CD4-positive, alpha-beta T cell (primary cell): ENCODE data around the gene PATJ. TPM values are rescaled to one million over a fixed set of nuclear protein-coding genes. Genes with fewer than 3 reads are reported as not detected.

Experiments used
- ATAC-seq: fragments of 200-7000 bp; cut with Tn5 transposase; one replicate; pipeline ENCODE4 v1.10.0; 2022; ENCODE audit warnings: mild to moderate bottlenecking; ENCODE audit not compliant: poor library complexity
- CTCF ChIA-PET: fragments of 350-600 bp; sonication (Branson Sonifier 250); formaldehyde crosslinking; loops from one replicate; lab custom pipeline; 2021; ENCODE audit warnings: antibody characterized with exemption, inconsistent platforms; lab: Charles Lee
- POLR2A ChIA-PET: fragments of 350-600 bp; sonication (Branson Sonifier 250); formaldehyde crosslinking; loops from one replicate; lab custom pipeline; 2021; ENCODE audit warnings: antibody characterized with exemption, inconsistent platforms; lab: Charles Lee
- DNase-seq, 14 experiments: peaks; one replicate each; pipeline ENCODE4 v3.0.0-alpha.2; 2013 to 2020; ENCODE audit warnings: mixed read lengths in 2 of 14
- H3K27ac ChIP-seq, 2 donors: one replicate each; pipeline versions ENCODE4 v1.5.1 to v1.7.0; 2013; ENCODE audit warnings: low read length in 2 of 2, low read depth in 1 of 2, mild to moderate bottlenecking in 1 of 2
- H3K27me3 ChIP-seq, 2 experiments: 1 replicate in 1 of 2; 2 replicates in 1 of 2; pipeline versions ENCODE4 v1.6.1 to v1.7.0; 2013; ENCODE audit warnings: low read length in 2 of 2, control low read depth in 1 of 2, mild to moderate bottlenecking in 1 of 2, moderate library complexity in 1 of 2; ENCODE audit not compliant: insufficient read depth in 2 of 2, control insufficient read depth in 1 of 2
- H3K36me3 ChIP-seq: one replicate; pipeline ENCODE4 v1.6.1; 2013; ENCODE audit warnings: low read length, control low read depth; ENCODE audit not compliant: insufficient read depth
- H3K4me1 ChIP-seq: one replicate; pipeline ENCODE4 v1.6.1; 2013; ENCODE audit warnings: low read length, control low read depth; ENCODE audit not compliant: insufficient read depth
- H3K4me3 ChIP-seq: one replicate; pipeline ENCODE4 v1.5.1; 2013; ENCODE audit warnings: mild to moderate bottlenecking, low read length, moderate library complexity
- H3K9me3 ChIP-seq, 2 experiments: 1 replicate in 1 of 2; 2 replicates in 1 of 2; pipeline versions ENCODE4 v1.6.1 to v1.7.0; 2013; ENCODE audit warnings: low read length in 2 of 2, mild to moderate bottlenecking in 2 of 2, control low read depth in 1 of 2, moderate library complexity in 1 of 2; ENCODE audit not compliant: control insufficient read depth in 1 of 2, insufficient read depth in 1 of 2
- H3K27ac Mint-ChIP-seq: one replicate; pipeline ENCODE4 v1.8.0; 2020; ENCODE audit warnings: mixed read lengths
- H3K27me3 Mint-ChIP-seq: one replicate; pipeline ENCODE4 v1.8.0; 2021; ENCODE audit warnings: mixed read lengths
- H3K36me3 Mint-ChIP-seq: one replicate; pipeline ENCODE4 v1.8.0; 2021; ENCODE audit warnings: low read depth, mixed read lengths
- H3K4me1 Mint-ChIP-seq: one replicate; pipeline ENCODE4 v1.8.0; 2021; ENCODE audit warnings: low read depth, mixed read lengths
- H3K4me3 Mint-ChIP-seq: one replicate; pipeline ENCODE4 v1.8.0; 2020; ENCODE audit warnings: mild to moderate bottlenecking, mixed read lengths
- H3K9me3 Mint-ChIP-seq: one replicate; pipeline ENCODE4 v1.8.0; 2020; ENCODE audit warnings: mixed read lengths
- intact Hi-C, 2 experiments: fragments of 100-400 bp; cut with DNase I in 1 of 2; cut with micrococcal nuclease in 1 of 2; formaldehyde crosslinking; loops; one replicate each; pipeline versions ENCODE4 v1.15.1 to v1.9.0; 2023 to 2025; cut with DNase I, micrococcal nuclease
- total RNA-seq, 174 experiments: library from RNA in 2 of 174; stranded (reverse) in 2 of 174; gene quantifications; one replicate each; pipeline ENCODE4 v1.2.3 and lab custom pipeline; 2021 to 2026
- TF ChIP-seq, protein P1 (sequence below): fragments of 200-600 bp; IDR thresholded peaks from one replicate; pipeline ENCODE4 v1.8.0; 2022; ENCODE audit warnings: antibody characterized with exemption, mild to moderate bottlenecking

The PATJ gene
- total RNA-seq, 2 experiments from 2014 or later = 50.4 to 54.1 TPM

DNA sequence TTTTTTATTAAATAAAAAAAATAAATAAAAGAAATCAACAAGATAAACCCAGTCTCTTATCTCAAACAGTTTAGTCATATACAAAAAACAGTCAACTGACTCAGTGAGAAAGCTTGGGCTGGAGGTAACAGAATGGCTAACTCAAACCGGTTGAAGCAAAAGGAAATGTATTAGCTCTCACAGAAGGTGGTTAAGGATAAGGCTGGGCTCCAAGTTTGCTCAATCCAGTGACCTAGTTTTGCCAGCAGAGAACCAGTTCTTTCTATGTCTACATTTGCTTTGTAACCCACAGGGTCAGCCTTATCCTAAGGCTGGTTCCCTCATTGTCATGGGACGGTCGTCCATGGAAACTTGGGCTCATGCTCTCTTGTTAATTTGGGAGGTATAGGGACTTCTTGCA lies 307.9 kb downstream of the PATJ start:
- ChIA-PET POLR2A (no interaction called here), CTCF (no interaction called here)
- H3K36me3 Mint-ChIP-seq = peaks cover 64% of the 10 kb centered on the region
- TF ChIP-seq, protein P1, sequence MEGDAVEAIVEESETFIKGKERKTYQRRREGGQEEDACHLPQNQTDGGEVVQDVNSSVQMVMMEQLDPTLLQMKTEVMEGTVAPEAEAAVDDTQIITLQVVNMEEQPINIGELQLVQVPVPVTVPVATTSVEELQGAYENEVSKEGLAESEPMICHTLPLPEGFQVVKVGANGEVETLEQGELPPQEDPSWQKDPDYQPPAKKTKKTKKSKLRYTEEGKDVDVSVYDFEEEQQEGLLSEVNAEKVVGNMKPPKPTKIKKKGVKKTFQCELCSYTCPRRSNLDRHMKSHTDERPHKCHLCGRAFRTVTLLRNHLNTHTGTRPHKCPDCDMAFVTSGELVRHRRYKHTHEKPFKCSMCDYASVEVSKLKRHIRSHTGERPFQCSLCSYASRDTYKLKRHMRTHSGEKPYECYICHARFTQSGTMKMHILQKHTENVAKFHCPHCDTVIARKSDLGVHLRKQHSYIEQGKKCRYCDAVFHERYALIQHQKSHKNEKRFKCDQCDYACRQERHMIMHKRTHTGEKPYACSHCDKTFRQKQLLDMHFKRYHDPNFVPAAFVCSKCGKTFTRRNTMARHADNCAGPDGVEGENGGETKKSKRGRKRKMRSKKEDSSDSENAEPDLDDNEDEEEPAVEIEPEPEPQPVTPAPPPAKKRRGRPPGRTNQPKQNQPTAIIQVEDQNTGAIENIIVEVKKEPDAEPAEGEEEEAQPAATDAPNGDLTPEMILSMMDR = no peak
- no peaks in the 10 kb centered on the region for H3K27me3 Mint-ChIP-seq
- no peak overlapping the region for H3K4me3 ChIP-seq
- ATAC-seq (no peak), DNase-seq (no peak)
- H3K36me3 ChIP-seq = peaks cover 23% of the 10 kb centered on the region
- H3K27me3 ChIP-seq = no peaks in the 10 kb centered on the region
- H3K27ac Mint-ChIP-seq = no peak overlapping the region
- no peak overlapping the region for H3K27ac ChIP-seq
- H3K9me3 ChIP-seq = no peaks in the 10 kb centered on the region
- intact Hi-C loops = no loop called here
- no peaks in the 10 kb centered on the region for H3K9me3 Mint-ChIP-seq
- no peak overlapping the region for H3K4me3 Mint-ChIP-seq
- H3K4me1 ChIP-seq = no peaks in the 10 kb centered on the region
- no peaks in the 10 kb centered on the region for H3K4me1 Mint-ChIP-seq

DNA sequence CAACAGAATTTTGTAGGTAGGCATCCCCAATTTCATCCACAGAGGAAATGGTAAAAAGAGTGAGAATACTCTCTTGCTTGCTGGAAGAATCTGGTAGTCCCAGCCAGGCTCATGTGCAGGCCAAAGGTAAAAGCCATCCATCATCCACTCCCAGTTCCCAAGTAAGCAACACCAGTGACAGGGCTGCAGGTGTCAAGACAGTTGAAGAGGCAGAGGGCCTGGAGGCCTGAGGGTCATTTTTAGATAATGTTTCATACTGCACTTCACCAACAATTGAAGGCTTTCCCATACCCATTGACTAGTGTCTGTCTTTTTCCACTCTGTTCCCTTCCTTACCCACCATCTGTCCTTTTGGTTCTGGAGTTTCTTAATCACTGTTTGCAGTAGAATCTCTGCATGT lies 310.7 kb downstream of the PATJ start:
- H3K27ac Mint-ChIP-seq = no peak overlapping the region
- H3K27ac ChIP-seq = no peak overlapping the region
- H3K9me3 Mint-ChIP-seq = no peaks in the 10 kb centered on the region
- intact Hi-C loops = no loop called here
- CTCF ChIA-PET = no interaction called here
- H3K9me3 ChIP-seq = no peaks in the 10 kb centered on the region
- peaks cover 58% of the 10 kb centered on the region for H3K36me3 Mint-ChIP-seq
- POLR2A ChIA-PET = no interaction called here
- H3K4me1 ChIP-seq = no peaks in the 10 kb centered on the region
- H3K27me3 Mint-ChIP-seq = no peaks in the 10 kb centered on the region
- no peak for DNase-seq
- peaks cover 21% of the 10 kb centered on the region for H3K36me3 ChIP-seq
- H3K4me3 Mint-ChIP-seq = no peak overlapping the region
- ATAC-seq = no peak
- no peaks in the 10 kb centered on the region for H3K27me3 ChIP-seq
- TF ChIP-seq, protein P1 = no peak
- no peaks in the 10 kb centered on the region for H3K4me1 Mint-ChIP-seq
- no peak overlapping the region for H3K4me3 ChIP-seq

DNA sequence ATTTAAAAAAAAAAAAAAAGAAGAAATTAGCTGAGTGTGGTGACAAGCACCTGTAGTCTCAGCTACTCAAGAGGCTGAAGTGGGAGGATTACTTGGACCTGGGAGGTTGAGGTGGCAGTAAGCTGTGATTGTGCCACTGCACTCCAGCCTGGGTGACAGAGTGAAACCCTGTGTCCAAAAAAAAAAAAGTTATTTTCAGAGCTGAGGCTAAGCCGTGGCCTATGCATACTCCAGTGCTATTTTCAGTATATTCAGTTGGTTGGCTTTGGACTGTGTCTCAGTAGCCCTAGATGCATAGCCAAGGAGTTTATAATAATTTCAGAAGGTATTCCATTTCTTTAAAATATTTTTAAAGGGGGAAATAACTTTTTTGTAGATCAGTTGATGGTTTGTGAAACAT lies 311.9 kb downstream of the PATJ start:
- DNase-seq = no peak
- CTCF ChIA-PET = no interaction called here

More for the DNA sequence above, 311.9 kb downstream of the PATJ start:
- H3K4me3 Mint-ChIP-seq = no peak overlapping the region
- TF ChIP-seq, protein P1 = no peak
- Histone ChIP-seq H3K27me3 (no peaks in the 10 kb centered on the region), H3K36me3 (peaks cover 21% of the 10 kb centered on the region), H3K4me1 (no peaks in the 10 kb centered on the region), H3K27ac (no peak overlapping the region), H3K4me3 (no peak overlapping the region), H3K9me3 (no peaks in the 10 kb centered on the region)
- POLR2A ChIA-PET = no interaction called here
- H3K4me1 Mint-ChIP-seq = no peaks in the 10 kb centered on the region
- H3K36me3 Mint-ChIP-seq = peaks cover 59% of the 10 kb centered on the region
- no peaks in the 10 kb centered on the region for H3K27me3 Mint-ChIP-seq
- H3K27ac Mint-ChIP-seq = no peak overlapping the region
- intact Hi-C loops = no loop called here
- no peaks in the 10 kb centered on the region for H3K9me3 Mint-ChIP-seq
- ATAC-seq = no peak
